Urinary bladder (tissue), 4 donors: ENCODE results near the gene CD248. TPM values are rescaled to one million over a fixed set of nuclear protein-coding genes. Genes with fewer than 3 reads are reported as not detected.
A peak's percentile ranks its signal among the peaks of the same experiment; 100 is the strongest.

Source experiments
- DNase-seq: peaks from one replicate; pipeline ENCODE4 v3.0.0-alpha.2; 2015; ENCODE audit errors: extremely low spot score
- H3K27ac ChIP-seq: one replicate; pipeline ENCODE4 v1.5.1; 2013; ENCODE audit warnings: low read depth, mild to moderate bottlenecking, moderate library complexity
- H3K36me3 ChIP-seq: one replicate; pipeline ENCODE4 v1.6.1; 2013; ENCODE audit warnings: mild to moderate bottlenecking, moderate library complexity; ENCODE audit not compliant: insufficient read depth
- H3K4me1 ChIP-seq: one replicate; pipeline ENCODE4 v1.6.1; 2013; ENCODE audit warnings: mild to moderate bottlenecking, moderate library complexity; ENCODE audit not compliant: insufficient read depth
- H3K4me3 ChIP-seq: one replicate; pipeline ENCODE4 v1.5.1; 2013; ENCODE audit warnings: low read depth, low read length
- WGBS: extraction: QIAGEN DNeasy Blood & Tissue Kit; methylation state at CpG from one replicate; pipeline ENCODE4 v1.1.7; 2013; 5-methylcytosine and 5-hydroxymethylcytosine counted together
- polyA plus RNA-seq: library from polyadenylated mRNA; stranded (reverse); fragments of 200-250 nt; gene quantifications from one replicate; pipeline ENCODE4 v1.2.3, GENCODE V29; 2013
- total RNA-seq: library from RNA; depleted of rRNA; stranded (reverse); fragments of >200 nt; gene quantifications from one replicate; pipeline ENCODE4 v1.2.3, GENCODE V29; 2014
- donor health status: healthy with polysubstance abuse.
- donor health status: healthy.

CD248 gene
- total and polyA plus RNA-seq, 2 donors: 28.7 to 66.5 TPM

DNA sequence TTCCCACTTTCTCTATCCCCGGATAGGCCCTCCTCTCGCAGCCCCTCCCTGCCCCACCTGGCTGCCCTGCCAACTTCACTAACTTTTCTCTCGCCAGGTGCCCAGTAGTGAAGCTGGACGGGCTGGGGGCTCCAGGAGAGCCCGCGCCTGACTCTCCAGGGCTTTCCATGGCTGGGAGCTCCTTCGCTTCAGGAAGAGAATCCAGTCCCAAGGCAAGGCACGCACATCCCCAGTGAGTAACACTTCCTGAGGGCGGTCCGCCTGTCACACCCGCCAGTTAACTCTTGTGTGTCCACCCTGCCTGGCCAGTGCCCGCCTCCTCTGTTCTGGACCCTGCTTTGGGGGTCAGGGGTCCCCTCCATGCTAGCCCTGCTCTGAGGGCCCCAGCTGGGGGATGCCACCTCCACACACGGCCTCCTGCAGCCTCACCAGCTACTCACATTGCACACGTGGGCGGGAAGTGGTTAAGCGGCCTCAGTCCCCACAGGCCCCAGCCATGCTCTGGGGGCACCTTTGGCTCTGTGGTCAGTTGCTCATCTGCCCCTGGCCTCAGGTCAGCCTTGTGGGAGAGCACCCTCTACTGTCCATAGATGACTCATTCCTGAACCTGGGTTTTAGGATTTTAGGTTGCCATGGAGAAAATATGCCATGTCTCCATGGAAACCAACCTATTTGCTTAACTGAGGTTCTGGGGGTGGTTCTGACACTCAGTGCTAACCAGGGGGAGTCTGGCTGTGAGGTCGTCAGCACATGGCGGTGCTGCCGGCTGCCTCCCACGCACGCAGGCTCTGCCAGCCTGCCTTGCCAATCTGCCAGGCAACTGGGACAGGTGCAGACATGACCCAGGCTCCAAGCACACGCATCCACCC is 19.6 kb upstream of the CD248 start, which contains the start of gene RIN1:
RIN1 (minus strand) TSS at position 201 of the 869 bp plus-strand sequence; CDS start at position 169, 32 bp downstream.
- no peak for DNase-seq
- Histone ChIP-seq H3K27ac (no peak within 1 kb of the TSS), H3K4me1 (no peaks in the 10 kb centered on the region), H3K4me3 (peak within 1 kb of the TSS; percentile 54), H3K36me3 (peaks cover 3% of the 10 kb centered on the region)
- WGBS: 14% methylated on average over 22 of the region's 22 CpGs

DNA sequence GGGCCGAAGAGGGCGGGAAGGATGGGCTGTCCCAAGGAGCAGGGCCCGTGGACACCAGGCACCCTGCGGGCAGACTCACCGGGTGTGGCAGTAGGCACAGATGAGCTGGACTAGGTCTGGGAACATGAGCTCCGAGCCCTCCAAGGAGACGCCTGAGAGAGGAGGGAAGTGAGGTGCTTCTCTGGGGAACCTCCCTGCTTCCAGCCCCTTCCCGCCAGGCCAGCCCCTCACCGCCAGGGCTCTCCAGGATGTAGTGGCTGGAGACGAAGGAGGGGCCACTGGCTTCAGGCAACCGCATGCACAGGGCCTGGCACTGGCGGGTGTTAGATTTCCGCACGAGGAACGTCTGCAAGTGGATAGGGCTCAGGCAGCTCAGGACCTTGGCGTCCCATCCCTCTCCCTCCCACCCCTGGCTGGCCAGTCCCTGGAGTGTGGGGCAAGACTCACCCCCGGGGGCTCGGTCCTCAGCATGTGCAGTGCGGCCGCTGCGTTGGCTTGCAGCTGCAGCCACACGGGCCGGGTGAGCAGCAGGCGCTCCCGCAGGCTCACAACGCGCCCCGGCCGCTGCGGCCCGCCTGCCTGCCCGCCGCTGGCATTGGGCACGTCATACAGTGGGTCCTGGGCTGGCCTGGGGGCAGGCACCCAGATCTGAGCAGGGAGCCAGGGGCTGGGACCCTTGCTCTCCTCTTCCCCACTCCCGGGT is 18.8 kb upstream of the CD248 start:
- H3K36me3 ChIP-seq: peaks cover 3% of the 10 kb centered on the region
- H3K4me3 ChIP-seq: peak overlapping the region; percentile 54
- H3K27ac ChIP-seq: no peak overlapping the region
- no peaks in the 10 kb centered on the region for H3K4me1 ChIP-seq
- WGBS: 8% methylated on average over 35 of the region's 35 CpGs
- no peak for DNase-seq

DNA sequence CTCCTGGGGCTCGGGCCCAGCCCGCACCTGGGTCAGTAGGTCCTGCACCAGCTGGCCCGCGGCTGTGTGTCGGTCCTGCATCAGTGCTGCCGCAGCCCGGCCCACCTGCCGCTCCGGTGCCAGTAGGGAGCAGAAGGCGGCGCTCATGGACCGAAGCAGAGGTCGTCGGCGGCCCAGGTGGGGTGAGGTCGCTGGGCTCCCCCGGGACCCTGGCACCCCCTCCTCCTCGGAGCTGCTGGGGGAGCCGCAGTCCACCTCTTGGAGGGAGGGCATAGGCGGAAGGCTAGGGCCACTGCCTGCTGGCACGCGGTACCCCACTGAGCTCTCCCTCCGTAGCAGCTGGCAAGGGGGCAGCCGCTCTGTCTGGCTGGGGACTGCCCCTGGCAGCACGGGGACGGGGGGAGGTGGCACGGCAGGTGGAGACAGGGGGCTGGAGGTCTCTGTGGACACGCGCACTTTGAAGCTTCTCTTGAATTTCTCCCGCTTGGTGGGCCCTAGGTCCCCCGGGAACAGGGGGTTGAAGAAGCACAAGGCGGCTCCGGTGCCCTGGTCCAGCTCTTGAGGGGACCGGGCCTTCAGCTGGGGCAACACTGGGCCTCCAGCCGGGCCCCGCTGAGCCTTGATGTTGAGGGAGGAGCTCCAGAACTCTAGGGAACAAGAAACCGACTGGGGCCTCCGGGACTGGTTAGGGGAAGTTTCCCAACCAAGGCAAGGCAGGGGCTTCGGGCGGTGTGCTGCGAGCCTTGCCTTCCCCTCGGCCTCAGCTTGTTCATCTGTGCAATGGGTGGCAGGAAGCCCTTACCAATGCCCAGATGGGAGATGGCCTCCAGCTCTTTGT is 18.0 kb upstream of the CD248 start:
- 81% methylated on average over 42 of the region's 42 CpGs for WGBS

DNA sequence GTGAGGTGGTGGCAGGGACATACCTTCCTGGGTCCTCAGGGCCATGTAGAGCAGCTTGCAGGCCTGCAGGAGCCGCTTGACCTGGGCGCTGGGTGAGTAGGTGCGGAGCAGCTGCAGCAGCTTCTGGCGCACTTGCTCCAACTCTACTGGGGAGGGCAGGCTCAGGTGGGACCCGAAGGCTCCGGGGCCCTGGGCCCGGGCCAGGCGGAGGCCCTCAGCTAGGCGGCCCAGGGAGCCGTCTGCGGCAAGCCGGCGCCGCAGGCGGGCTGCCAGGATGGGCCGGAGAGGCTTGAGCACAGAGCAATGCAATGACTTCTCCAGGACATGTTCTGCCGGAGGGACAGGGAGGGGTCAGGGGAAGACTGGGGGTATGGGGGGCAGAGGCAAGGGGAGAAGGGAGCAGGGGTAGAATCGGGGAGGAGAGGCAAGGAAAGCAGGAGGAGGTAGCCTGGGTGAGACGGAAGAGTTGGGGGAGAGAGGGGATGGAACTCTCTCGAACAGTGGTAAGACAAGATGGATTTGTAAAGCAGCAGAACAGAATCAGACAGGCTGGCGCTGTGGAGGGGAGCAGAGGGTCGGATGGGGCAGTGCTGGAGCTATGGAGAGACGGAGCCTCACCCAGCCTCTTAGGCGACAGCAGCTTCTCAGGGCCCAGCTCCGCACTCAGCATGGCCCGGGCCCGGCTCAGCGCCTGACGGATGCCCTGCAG is 17.2 kb upstream of the CD248 start:
- no peak overlapping the region for H3K4me3 ChIP-seq
- no peak for DNase-seq
- H3K27ac ChIP-seq: no peak overlapping the region
- H3K4me1 ChIP-seq: no peaks in the 10 kb centered on the region
- peaks cover 3% of the 10 kb centered on the region for H3K36me3 ChIP-seq
- WGBS: 89% methylated on average over 29 of the region's 29 CpGs

More for the DNA sequence above, 18.0 kb upstream of the CD248 start:
- Histone ChIP-seq H3K4me1 (no peaks in the 10 kb centered on the region), H3K27ac (no peak overlapping the region), H3K36me3 (peaks cover 3% of the 10 kb centered on the region), H3K4me3 (no peak overlapping the region)
- no peak for DNase-seq

DNA sequence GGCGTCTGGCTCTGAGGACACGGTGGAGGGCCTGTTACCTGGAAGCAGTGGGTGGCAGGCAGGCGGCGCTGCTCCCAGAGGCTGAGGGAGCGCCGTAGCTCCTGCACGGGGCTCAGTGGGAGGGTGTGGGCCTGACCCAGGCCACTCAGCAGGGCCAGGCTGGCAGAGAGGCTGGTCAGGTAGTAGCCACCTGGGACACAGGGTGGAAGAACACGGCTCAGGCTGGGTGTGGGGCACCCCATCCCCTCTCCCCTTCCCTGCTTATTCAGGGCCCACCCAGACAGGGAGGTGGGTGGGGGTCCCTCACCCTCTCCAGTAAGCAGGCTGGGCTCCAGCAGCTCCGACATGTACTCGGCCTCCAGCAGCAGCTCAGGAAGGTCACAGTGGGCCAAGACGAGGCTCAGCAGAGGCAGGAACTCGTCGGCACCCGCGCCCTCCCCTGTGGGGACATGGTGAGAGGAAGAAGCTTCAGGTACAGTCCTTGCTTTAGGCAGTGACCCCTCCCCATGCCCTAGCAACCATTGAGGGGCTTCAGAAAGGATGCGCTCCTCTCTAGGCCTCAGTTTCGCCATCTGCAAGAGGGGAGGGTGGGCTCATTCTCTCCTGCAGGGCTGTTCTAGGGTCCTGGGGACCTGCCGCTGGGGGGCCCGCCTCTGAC is 16.5 kb upstream of the CD248 start:
- H3K4me3 ChIP-seq: no peak overlapping the region
- H3K36me3 ChIP-seq: peaks cover 3% of the 10 kb centered on the region
- WGBS: 87% methylated on average over 19 of the region's 19 CpGs
- H3K27ac ChIP-seq: no peak overlapping the region
- DNase-seq: no peak
- no peaks in the 10 kb centered on the region for H3K4me1 ChIP-seq

DNA sequence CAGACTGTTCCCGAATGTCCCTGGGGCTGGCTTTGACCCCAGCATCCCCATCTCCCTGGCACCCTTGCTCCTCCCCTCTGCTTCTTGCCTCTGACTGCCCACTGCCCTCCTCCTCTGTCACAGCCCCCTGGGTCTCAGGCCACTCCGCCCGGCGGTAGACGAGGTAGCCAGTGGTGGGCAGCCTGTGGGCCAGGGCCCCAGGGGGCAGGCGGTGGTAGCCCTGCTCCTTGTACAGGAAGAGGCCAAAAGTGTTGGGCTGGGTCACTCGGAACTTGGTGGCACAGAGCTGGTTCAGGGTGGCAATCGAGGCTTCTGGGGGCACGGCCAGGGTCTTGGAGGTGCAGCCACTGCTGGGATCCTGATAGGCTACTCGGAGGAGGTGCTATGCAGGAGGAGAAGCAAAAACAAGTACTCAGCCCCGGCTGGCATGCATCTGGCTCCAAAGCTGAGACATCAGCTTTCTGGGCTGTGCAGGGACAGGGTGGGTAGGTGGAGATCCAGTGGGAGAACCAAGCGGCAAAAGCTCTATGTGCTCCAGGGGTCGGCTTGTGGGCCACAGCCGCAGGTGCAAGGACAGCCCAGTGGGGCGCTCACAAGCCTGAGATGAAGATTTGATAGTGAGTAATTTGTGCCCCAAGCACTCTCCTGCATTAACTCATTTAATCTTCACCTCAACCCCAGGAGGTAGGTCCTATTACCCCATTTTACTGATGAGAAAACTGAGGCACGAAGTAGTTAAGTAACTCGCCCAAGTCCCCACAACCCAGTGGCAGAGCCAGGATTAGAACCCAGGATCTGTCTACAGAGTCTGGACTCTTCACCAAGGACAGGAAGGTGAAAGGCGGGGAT is 15.8 kb upstream of the CD248 start:
- Histone ChIP-seq H3K27ac (no peak overlapping the region), H3K4me1 (no peaks in the 10 kb centered on the region), H3K36me3 (peaks cover 3% of the 10 kb centered on the region), H3K4me3 (no peak overlapping the region)
- DNase-seq: no peak
- WGBS: 85% methylated on average over 18 of the region's 18 CpGs

DNA sequence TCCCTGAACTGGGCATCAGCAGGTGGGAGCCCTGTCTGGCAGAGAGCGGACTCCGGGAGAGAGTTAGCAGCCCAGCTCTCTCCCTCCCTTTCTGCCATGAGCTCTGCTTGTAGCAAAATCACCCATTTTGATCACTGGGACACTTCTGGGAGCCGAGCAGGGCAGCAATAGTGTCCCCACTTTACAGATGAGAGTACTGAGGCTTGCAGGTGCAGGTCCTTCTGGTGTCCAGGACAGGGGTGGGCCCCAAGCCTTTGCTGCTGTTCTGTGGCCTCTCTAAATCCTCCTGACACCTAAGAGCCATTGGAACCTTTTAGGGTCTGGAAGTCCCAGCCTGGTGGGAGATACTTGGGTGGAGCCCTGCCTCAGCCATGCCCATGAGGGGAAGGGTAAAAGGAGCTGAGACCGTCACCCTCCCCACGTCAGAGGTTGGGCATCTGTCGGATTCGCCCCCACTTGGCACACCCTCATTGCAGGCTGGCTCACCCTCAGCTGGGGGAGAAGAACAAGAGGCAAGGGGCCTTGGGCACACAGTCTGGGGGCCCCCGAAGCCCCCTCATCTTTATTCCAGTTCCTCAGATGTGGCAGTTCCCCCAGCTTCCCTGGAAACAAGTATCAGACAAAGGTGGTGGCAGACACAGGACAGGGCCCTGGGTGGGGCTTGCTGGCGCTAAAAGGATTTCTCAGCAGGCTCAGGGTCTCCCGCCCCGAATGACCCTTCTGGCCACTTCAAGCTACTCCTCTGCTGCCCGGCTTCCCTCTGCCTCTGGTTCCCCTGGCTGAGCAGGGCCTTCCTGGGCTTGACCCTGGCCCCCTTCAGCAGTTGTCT is 14.9 kb upstream of the CD248 start:
- no peak for DNase-seq
- H3K4me1 ChIP-seq: no peaks in the 10 kb centered on the region
- 84% methylated on average over 12 of the region's 12 CpGs for WGBS

DNA sequence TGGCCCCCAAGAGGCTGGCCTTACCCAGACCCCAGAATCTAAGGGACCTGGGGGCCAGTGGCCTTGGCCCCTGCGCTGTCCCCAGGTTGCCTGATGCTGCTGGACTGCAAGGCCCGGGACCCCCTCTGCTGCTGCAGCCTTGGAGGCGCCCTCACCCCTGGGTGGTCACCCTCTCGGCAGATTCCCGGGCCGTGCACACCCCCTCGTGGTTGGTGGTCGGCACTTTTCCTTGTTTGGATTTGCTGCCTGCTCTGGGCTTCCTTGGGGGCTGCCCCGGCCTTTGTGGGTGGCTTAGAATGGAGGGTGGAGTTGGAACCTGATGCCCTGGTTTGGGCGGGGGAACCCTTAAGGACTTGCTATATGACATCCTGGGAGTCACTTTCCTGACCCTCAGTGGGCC is 14.1 kb upstream of the CD248 start:
- H3K27ac ChIP-seq: no peak overlapping the region
- H3K4me1 ChIP-seq: no peaks in the 10 kb centered on the region
- 45% methylated on average over 10 of the region's 10 CpGs for WGBS
- no peak overlapping the region for H3K4me3 ChIP-seq
- no peak for DNase-seq
- peaks cover 3% of the 10 kb centered on the region for H3K36me3 ChIP-seq

More for the DNA sequence above, 14.9 kb upstream of the CD248 start:
- Histone ChIP-seq H3K36me3 (peaks cover 3% of the 10 kb centered on the region), H3K4me3 (no peak overlapping the region), H3K27ac (no peak overlapping the region)

DNA sequence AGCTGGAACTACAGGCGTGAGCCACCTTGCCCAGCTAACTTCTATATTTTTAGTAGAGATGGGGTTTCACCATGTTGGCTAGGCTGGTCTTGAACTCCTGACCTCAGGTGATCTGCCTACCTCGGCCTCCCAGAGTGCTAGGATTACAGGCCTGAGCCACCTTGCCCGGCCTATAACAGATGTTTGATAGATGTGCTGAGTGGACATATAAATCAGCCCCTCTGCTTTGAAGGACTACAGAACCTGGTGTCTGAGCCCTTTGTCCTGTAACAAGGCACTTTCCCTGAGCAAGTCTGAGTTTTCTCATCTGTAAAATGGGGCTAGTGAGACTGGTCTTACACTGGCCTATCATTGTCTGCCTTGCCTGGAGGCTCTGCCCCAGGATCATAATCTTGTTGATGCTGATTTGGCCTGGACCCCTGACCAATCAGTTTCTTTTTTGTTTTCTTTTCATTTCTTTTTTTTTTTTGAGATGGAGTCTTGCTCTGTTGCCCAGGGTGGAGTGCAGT is 12.4 kb upstream of the CD248 start:
- no peaks in the 10 kb centered on the region for H3K4me1 ChIP-seq
- H3K27ac ChIP-seq: no peak overlapping the region
- H3K4me3 ChIP-seq: no peak overlapping the region
- H3K36me3 ChIP-seq: peaks cover 3% of the 10 kb centered on the region
- no peak for DNase-seq
- WGBS: 92% methylated on average over 3 of the region's 3 CpGs

DNA sequence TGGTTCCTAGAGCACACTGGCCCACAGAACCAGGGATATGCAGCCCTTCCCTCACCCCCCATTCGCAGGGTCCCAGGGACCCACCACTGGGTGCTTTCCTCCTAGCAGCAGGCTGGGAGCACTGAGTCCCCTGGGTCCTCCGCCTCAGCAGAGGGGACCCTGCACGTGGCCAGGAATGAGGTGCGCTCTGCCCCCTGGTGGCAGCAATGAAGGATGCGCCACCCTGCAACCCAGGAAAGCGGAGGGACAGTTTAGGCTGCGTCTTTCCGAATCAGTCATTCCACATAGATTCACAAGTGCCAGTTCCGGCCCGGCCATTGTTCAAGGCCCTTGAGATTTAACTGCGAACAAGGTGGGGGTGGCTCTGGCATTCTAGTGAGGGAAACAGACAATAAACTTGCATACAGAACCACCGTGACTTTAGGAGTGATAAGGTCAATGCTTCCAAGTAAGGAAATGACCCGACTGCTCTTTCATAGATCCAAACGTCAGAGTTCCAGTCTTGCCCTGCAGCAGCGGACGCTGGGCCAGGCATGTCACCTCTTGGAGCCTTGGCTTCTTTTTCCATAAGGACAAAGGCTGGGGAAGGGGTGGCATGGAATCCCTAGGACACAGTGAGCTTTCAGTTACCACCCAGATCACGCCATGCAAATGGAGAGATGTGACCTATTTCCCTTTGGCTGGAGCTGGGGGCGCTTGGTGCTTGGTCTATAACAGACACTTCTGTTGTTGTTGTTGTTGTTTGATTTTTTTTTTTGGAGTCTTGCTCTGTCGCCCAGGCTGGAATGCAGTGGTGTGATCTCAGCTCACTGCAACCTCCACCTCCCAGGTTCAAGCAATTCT is 11.7 kb upstream of the CD248 start:
- Histone ChIP-seq H3K4me1 (no peaks in the 10 kb centered on the region), H3K36me3 (peaks cover 3% of the 10 kb centered on the region), H3K27ac (no peak overlapping the region), H3K4me3 (no peak overlapping the region)
- no peak for DNase-seq
- 12% methylated on average over 19 of the region's 19 CpGs for WGBS

DNA sequence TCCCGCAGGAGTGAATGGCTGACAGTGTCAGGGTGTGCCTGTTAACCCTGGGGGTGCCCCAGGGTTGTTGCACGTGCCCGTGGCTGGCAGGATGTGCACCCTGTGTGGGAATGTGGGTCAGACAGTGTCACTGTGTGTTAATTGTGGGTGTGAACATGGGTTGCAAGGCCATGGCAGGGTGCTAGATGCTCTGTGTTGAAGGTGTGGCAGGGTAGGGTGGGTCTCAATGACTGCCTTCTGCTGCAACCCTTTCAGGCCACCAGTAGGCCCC is 11.1 kb upstream of the CD248 start:
- WGBS: 71% methylated on average over 3 of the region's 3 CpGs
- Histone ChIP-seq H3K27ac (no peak overlapping the region), H3K36me3 (peaks cover 3% of the 10 kb centered on the region), H3K4me3 (no peak overlapping the region), H3K4me1 (no peaks in the 10 kb centered on the region)
- DNase-seq: no peak
